ENCODE data around the gene VANGL2. TPM values are rescaled to one million over a fixed set of nuclear protein-coding genes. Genes with fewer than 3 reads are reported as not detected.

The VANGL2 gene
- polyA plus RNA-seq, 1 donor from 2014 or later = 22.6 TPM

- no peaks in the 10 kb centered on the region for H3K36me3 ChIP-seq (ENCODE audit: insufficient read depth, low read length)
- no peaks in the 10 kb centered on the region for H3F3A ChIP-seq (ENCODE audit: insufficient read depth, low read length, poor library complexity, severe bottlenecking)
- H3K27me3 ChIP-seq (ENCODE audit: insufficient read depth, low read depth, low read length) = no peaks in the 10 kb centered on the region
- H2AFZ ChIP-seq (ENCODE audit: low read depth, low read length) = no peak overlapping the region
- H3K9ac ChIP-seq (ENCODE audit: low read length) = no peak overlapping the region
- no peak overlapping the region for H3K27ac ChIP-seq (ENCODE audit: low read length)
- TF ChIP-seq POLR2AphosphoS5 (IDR thresholded peaks at IDR 0.05) (no peak), EP300 (conservative IDR thresholded peaks at IDR 0.05; ENCODE audit: poor library complexity, severe bottlenecking) (no peak), SMC3 (conservative IDR thresholded peaks at IDR 0.05; ENCODE audit: poor library complexity) (no peak), MXI1 (conservative IDR thresholded peaks at IDR 0.05; ENCODE audit: poor library complexity, severe bottlenecking) (no peak), CTCF (IDR thresholded peaks at IDR 0.05; ENCODE audit: poor library complexity, severe bottlenecking) (no peak), RAD21 (conservative IDR thresholded peaks at IDR 0.05) (no peak), TAF1 (IDR thresholded peaks at IDR 0.05; ENCODE audit: low read depth) (no peak), EZH2 (IDR thresholded peaks at IDR 0.05; ENCODE audit: borderline replicate concordance, insufficient read depth, low read length, poor library complexity, severe bottlenecking) (no peak), REST (IDR thresholded peaks at IDR 0.05; ENCODE audit: borderline replicate concordance) (no peak)
- H4K20me1 ChIP-seq (ENCODE audit: insufficient read depth) = no peaks in the 10 kb centered on the region
- no peaks in the 10 kb centered on the region for H3K9me3 ChIP-seq (ENCODE audit: low read length)
- no peaks in the 10 kb centered on the region for H3K79me2 ChIP-seq (replicated peaks; ENCODE audit: insufficient read depth, low read length)
- H3K9me2 ChIP-seq (ENCODE audit: insufficient read depth, low read length) = no peaks in the 10 kb centered on the region
- no peak overlapping the region for H3K4me3 ChIP-seq (ENCODE audit: low read length)
- H3K4me2 ChIP-seq (ENCODE audit: low read length) = no peak overlapping the region
These were observed 29.1 kb upstream of the VANGL2 start for GRCh38 chr1:160371346-160371631.

GRCh38 chr1:160371756-160372155 is 28.6 kb upstream of the VANGL2 start:
- H3K9me2 ChIP-seq (ENCODE audit: insufficient read depth, low read length) = no peaks in the 10 kb centered on the region
- H3K9ac ChIP-seq (ENCODE audit: low read length) = no peak overlapping the region
- H4K20me1 ChIP-seq (ENCODE audit: insufficient read depth) = no peaks in the 10 kb centered on the region
- no peaks in the 10 kb centered on the region for H3F3A ChIP-seq (ENCODE audit: insufficient read depth, low read length, poor library complexity, severe bottlenecking)
- H3K4me2 ChIP-seq (ENCODE audit: low read length) = no peak overlapping the region
- no peaks in the 10 kb centered on the region for H3K36me3 ChIP-seq (ENCODE audit: insufficient read depth, low read length)
- no peaks in the 10 kb centered on the region for H3K79me2 ChIP-seq (replicated peaks; ENCODE audit: insufficient read depth, low read length)
- no peak overlapping the region for H2AFZ ChIP-seq (ENCODE audit: low read depth, low read length)
- no peaks in the 10 kb centered on the region for H3K27me3 ChIP-seq (ENCODE audit: insufficient read depth, low read depth, low read length)
- H3K9me3 ChIP-seq (ENCODE audit: low read length) = no peaks in the 10 kb centered on the region
- H3K4me3 ChIP-seq (ENCODE audit: low read length) = no peak overlapping the region
- TF ChIP-seq MXI1 (conservative IDR thresholded peaks at IDR 0.05; ENCODE audit: poor library complexity, severe bottlenecking) (no peak), REST (IDR thresholded peaks at IDR 0.05; ENCODE audit: borderline replicate concordance) (no peak), TAF1 (IDR thresholded peaks at IDR 0.05; ENCODE audit: low read depth) (no peak), RAD21 (conservative IDR thresholded peaks at IDR 0.05) (no peak)
- no peak overlapping the region for H3K27ac ChIP-seq (ENCODE audit: low read length)

All from neural cell (in vitro differentiated cells).